GM19468 (cell line): ENCODE measurements around the gene ADORA2B.

Experiments
- ATAC-seq: cut with Tn5 transposase; IDR thresholded peaks from one replicate; pipeline ENCODE4 v1.9.1; 2021; ENCODE audit warnings: mild to moderate bottlenecking, moderate library complexity, moderate number of reproducible peaks; ENCODE audit not compliant: unreplicated experiment; ENCODE audit errors: extremely low read depth

Gene ADORA2B

DNA sequence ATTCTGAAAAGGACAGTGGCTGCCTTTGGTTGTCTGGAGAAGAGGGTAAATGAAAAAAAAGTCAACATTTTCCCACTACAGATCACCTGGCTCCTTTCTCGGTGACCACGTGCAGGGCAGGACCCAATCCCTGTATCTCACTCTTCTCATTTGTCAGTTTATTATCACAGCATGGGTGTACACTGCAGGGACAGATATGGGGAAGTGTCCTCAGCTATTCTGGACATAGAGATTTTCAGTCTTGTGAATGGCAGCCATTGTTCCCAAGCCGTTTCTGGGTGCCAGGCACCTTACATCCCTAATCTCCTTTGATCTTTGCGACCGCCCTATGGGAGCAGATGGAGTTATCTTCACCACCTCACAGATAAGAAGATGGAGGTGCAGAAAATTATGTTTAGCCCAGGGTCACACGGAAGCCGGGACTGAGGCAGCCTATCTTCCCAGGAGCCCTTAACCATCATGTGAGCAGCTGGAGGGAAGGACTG lies 7.2 kb downstream of the ADORA2B start:
- no peak for ATAC-seq

DNA sequence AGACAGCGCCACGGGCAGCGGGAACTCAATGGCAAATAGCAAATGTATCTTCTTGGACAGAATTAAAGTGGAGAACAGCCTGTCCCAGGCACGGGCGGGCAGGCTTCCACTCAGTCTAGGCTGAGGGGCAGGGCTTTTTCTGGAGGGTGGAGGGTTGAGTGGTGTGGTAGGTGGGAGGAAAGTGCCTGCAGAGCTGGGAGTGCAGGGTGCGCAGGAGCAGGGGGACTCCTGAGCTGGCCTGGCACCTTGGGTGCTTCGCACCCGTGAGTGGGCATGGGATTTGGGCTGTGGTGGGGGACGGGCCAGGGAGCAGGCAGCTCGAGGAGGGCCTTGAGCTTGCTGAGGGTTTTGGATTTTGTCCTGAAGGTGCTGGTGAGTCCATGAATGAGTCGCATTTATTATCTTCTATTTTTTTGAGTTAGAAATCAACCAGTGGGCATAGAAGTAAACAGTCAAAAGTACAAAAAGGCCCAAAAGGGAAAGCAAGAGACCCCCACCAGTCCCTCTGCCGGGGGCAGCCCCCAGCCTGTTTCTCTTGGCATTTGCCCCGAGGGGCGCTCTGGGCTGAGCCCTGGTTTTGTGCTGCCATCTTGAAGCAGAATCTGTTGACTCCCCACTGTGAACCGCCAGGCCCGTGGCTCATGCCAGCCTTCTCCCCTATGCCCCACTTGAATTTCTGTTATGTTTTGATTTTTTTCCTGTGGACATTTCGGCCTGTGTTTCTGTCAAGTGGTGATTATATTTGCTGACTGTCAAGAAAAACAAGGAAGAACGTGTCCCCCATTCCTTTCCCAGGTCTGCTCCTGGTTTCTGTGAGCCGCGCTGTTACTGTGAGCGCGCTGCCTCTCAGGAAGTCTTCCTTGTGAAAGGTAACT lies 8.2 kb downstream of the ADORA2B start:
- ATAC-seq, result no peak

DNA sequence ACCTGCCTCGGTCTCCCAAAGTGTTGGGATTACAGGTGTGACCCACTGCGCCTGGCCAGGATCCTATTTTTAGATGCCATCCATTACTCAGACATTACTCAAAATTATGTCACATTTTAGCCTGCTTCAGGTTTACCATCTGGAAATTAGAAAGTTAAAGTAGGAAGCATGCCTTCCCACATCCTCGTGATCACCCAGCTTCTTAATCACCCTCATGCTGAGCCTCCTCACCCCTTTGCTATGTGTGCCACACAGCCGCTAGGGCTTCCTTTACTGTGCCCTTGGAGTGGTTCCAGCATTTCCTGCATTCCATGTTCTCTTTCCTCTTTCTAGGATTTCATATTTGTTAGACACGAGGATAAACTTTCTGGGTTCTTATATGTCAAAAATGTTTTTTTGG lies 9.3 kb downstream of the ADORA2B start:
- ATAC-seq, result no peak

DNA sequence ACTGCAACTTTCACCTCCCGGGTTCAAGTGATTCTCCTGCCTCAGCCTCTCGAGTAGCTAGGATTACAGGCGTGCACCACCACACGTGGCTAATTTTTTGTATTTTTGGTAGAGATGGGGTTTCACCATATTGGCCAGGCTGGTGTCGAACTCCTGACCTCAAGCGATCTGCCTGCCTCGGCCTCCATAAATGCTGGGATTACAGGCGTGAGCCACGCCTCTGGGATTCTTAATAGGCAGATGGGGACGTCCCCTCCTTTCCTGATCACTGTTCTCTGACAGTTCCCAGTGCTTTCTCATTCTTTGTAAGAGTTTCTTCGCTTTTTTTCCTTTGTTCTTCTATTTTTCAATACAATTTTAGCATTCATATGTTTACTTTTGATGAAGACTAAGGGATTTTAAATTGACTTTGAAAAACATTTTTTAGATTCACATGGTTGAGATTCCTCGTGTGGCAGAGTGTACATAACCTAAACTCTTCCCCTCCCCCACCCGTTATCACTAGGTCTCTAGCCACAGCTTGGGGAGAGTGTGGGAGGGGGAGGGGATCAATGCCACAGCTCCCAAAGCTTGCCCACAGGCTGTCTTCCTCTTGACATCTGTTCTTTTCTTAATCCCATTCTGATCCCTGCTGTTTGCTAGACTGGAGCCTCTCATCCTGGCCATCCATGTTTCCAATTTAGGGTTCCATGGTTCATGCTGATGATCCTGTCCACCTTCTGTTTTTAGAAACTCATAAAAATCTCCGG lies 11.0 kb downstream of the ADORA2B start:
- no peak for ATAC-seq

DNA sequence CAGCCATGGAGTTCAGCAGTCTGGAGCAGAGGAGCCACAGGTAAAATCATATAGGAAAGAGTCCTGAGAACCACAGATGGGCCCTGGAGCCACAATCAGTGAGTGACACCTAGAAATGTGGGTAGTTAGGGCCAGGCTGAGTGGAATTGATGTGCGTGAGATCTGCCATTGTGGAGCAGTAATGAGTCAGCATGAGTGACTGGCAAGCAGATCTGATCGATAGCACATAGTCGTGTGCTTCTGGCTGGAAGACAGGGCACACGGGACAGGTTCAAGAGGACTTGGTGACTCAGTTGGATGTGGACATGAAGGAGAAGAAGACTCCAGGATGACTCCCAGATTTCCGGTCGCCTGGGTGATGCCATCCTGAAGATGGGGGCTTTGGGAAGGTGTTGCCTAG lies 12.3 kb downstream of the ADORA2B start:
- ATAC-seq, result no peak

DNA sequence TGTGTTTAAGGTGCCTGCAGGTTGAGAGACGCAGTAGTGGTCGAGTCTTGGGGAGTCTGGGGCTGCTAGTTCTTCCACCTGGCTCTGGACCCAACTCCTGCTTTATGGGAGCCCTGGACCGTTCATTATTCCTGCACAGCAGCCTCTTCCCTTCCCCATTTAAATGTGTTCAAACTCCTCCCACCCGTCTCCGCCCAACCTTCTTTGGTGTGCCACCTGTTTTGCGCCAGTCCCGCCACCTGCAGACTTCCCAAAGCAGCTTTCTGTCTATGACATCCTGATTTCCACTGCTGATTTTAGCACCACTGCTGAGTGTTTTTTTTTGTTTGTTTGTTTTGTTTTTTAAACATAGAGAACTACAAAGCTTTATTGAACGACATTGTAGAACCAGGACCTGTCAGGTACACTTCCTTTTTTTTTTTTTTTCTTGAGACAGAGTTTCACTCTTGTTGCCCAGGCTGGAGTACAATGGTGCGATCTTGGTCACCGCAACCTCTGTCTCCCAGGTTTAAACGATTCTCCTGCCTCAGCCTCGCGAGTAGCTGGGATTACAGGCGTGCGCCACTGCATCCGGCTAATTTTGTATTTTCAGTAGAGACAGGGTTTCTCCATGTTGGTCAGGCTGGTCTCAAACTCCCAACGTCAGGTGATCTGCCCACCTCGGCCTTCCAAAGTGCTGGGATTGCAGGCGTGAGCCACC lies 12.8 kb downstream of the ADORA2B start:
- ATAC-seq, result no peak

DNA sequence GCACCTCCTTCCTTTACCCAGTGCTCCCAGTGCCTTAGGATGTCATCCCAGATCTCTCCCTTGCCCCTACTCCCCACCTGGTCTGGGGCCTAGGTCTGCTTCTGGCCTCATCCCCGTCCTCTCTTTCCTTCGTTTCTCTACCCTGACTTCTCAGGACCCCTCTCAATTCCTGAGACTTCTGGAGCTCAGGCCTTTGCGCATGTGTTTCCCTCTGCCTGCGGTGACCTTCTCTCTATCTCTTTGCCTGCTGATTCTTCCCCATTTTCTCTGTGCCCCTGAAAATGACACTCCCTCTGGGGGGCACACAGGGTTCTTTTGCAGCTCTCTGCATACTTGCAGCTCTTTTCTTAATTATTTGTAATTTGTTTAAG lies 13.5 kb downstream of the ADORA2B start:
- ATAC-seq, result no peak

DNA sequence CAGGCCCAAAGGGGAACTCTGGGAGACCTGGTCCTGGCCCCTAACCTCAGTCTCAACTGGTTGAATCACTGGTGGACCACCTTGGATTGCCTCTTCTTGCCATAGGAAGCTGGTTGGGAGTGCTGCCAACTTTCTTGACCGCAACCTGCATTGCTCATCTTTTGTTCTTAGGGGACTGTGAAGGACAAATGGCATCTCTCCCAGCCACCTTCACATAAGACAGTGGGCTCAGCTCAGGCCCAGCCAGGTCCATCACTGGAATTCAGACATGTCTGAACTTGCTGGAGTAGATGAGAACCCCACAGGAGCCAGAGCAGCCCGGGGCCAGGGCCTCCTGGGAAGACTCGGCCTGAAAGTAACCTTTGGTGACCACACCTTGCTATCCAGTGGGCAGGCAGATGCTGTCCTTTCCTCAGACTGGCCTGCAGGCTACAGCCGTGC lies 18.8 kb downstream of the ADORA2B start:
- no peak for ATAC-seq

DNA sequence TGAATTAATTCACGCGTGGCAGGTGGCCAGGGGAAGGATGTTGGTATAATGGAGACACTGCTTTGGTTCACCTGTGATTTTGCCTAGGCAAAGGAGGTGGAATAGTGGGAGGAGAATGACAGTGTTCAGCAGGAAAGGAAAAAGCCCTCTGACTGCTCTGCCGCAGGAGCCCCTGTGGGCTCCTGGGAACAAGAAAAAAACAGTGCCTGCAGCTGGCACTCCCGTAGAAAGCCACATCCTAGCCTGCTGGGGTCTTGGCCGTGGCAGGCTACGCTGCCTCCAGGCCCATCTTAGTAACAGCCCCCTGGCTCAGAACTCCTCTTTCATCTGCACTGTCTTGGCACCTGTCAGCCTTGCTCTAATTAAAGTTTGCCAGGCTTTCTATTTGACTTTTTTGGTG lies 20.6 kb downstream of the ADORA2B start:
- ATAC-seq, result no peak

DNA sequence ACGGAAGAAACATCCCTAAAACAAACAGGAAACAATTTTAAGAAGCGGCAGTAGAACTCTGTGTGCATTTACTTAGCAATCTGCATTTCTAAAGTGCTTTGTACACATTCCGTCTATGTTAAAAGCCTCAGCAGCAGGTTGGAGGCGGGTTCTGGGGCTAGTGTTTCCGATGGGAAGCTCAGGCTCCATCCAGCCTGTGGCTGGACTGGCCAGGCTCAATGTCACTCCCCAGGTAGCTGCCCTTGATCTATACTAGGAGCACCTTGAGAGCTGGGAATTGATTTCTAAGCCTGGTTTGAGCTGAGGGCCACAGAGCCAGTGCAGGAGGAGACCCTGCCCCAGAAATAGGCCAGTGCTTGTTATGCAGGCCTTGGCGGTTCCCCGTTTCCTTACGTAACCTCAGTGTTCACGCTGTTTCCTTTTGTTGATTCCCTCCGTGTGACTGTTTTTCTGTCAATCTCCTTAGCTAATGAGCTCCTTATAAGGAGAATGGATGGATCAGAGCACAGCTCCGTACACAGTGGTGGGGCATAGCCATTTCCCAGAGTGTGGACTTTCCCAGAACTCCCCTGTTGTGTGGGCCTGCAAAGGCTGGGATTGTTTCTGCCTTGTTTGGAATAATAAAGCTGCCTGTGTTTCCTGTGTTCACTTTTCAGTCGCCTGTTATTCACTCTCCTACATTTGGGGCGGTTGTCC lies 21.4 kb downstream of the ADORA2B start:
- ATAC-seq, result no peak

DNA sequence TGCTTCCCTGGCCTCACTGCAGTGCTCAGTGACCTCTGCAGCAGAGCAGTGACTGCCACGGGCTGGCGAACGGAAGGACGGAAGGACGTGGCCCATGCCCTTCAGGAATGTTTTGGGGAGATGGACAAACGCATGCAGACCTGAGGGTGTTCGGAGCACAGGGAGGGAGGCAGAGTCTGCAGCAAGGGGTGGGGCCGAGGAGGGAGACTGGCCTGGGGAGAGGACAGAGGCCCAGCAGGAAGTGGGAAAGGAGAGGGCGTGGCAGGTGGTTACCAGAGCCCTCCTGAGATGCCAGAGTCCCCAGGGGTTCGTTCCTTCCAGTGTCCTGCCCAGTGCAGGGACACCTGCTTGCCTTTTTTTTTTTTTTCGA lies 21.9 kb downstream of the ADORA2B start:
- no peak for ATAC-seq

DNA sequence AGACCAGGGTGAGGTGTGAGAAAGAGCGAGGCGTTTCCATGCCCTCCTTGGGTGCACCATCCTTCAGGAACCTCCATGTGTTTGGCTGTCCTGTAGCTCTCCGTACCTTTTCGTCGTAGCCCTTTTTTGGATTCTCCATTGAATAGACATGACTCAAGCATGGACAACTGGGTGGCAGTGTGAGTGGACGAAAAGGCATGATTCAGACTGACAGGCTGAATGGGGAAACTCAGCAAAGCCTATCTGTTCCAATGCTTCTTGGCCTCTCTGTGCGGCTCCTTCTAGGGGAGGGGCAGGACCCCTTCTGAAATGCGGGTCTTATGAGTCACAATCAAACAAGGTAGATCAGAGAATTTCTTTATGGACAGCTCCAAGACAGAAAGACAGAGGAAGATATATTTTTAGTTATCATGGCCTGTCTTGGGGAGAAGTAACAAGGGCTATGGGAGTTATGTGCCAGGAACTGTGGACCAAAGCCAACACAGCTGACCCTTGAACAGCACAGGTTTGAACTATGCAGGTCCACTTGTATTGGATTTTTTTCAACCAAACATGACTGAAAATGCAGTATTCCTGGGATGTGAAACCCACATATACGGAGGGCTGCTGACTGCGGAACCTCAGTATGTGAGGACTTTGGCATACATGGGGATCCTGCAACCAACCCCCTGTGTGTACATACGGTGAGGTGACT lies 22.9 kb downstream of the ADORA2B start:
- ATAC-seq, result no peak

DNA sequence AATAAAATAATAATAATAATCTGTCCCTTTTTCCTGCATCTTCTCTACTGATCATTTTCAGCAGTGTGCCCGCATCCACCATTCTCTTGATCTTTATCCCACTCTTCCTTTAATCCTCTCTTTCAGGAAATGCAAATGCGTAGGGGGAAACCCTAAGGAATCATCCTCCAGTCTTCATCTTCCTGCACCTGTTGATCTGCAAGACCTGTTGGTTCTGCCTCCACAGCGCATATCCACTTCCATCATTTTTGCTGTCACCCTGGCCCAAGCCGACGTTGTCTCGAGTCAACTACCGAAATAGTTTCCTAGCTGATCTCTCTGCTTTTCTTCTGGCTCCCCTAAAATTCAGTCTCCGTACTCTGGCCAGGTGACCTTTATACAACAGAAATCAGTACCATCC lies 24.5 kb downstream of the ADORA2B start:
- ATAC-seq, result no peak

DNA sequence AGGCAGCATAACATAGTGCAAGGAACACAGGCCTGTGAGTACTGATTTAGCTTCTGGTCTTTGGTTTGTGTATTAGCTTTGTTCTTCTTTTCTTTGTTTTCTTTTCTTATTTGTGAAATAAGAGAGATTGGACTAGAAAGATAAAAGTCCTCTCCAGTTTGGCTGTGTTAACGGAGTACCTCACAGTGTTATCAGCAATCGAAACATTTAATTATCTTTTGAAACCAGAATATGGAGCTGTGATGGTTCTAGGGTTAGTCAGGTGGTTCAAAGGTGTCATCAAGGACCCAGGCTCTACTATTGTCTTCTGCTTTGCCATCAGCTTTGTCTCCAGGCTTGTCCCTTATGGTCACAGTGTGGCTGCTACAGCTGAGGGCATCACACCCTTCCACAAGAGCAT lies 25.6 kb downstream of the ADORA2B start:
- ATAC-seq, result no peak

DNA sequence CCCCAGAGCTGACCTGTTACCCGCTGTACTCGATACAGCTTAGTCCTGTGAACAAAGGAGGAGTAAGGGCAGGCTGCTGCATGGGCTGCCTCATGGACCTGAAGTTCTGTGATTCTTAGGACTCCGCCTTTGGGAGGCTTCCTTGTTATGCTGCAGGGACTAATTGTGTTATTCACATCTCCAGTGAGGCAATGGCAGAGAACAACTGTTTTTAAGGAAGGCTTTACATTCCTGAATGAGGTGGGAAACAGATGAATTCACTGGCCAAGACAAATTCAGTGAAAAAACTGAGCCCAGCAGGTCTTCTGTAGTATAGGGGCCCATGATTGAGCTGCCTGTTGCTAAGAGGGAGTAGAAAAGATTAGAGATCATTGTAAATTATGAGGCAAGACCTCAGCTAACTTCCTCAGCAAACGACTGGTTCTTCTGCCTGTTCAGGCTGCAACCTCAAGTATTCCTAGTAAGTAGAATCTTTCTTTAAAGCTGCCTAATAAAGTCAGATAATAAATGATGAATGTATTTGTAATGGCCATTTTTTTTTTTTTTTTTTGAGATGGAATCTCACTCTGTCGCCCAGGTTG lies 26.3 kb downstream of the ADORA2B start:
- no peak for ATAC-seq

DNA sequence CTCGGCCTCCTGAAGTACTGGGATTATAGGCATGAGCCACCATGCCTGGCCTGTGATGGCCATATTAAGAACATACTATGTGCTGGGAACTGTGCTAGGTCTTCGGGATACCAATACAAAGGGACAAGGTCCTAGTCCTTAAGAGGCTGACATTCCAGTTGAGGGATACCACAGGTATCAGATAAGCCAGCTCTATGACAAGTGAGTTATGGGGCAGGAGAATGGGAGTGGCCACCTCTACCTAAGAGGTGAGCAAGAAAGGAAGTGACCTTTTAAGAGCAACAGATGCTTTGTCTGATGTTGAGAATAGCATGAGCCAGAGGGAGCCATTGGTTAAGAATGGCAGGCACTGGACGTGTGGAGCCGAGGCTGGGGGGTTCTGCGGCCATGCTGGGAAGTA lies 27.0 kb downstream of the ADORA2B start:
- no peak for ATAC-seq

DNA sequence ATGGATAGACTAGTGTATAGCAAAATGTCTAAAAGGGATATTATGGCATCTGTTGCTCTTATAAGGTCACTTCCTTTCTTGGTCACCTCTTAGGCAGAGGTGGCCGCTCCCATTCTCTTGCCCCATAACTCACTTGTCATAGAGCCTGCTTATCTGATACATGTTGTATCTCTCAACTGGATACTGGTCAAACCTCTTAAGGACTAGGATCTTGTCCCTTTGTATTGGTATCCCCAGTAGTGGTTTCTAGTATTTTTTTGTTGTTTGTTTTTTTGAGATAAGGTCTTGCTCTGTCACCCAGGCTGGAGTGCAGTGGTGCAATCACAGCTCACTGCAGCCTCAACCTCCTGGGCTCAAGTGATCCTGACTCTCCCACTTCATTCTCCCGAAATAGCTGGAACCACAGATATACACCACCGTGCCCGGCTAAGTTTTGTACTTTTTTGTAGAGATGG lies 27.6 kb downstream of the ADORA2B start:
- no peak for ATAC-seq

DNA sequence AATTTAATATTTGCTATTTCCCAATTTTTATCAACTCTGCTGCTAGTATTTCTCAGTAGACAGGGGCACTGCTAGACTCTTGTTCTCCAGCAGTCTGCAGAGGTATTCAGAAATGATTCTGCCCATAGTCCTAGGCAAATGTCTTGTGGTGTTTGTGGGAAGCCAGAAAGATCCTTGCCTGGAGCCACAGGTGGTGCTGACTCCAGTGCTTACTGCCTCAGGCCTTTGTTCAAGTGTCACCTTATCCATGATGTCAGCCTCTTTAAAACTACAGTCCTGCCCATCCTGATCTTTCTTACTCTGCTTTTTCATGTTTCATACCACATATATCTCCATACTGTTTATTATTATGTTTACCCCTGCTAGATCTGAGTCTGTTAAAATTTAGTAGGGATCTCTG lies 28.1 kb downstream of the ADORA2B start:
- ATAC-seq, result no peak

DNA sequence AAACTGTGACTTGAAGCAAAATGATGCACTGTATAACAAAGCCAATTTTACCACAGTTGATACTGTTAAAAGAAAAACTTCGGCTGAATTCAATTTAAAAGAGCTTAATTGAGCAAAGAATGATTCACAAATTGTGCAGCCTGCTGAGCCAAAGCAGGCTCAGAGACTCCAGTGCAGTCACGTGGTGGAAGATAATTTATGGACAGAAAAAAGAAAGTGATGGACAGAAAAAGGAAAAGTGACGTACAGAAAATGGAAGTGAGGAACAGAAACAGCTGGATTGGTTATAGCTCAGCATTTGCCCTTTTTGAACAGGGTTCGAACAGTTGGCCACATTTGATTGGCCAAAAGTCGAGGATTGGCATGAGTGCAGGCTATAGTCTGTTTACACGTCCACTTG lies 28.9 kb downstream of the ADORA2B start:
- ATAC-seq, result no peak
